Measurements from ENCODE around the gene PDE4D. TPM values are rescaled to one million over a fixed set of nuclear protein-coding genes. Genes with fewer than 3 reads are reported as not detected.

Gene PDE4D
- total RNA-seq, 1 donor from 2014 or later = 7.6 TPM

DNA sequence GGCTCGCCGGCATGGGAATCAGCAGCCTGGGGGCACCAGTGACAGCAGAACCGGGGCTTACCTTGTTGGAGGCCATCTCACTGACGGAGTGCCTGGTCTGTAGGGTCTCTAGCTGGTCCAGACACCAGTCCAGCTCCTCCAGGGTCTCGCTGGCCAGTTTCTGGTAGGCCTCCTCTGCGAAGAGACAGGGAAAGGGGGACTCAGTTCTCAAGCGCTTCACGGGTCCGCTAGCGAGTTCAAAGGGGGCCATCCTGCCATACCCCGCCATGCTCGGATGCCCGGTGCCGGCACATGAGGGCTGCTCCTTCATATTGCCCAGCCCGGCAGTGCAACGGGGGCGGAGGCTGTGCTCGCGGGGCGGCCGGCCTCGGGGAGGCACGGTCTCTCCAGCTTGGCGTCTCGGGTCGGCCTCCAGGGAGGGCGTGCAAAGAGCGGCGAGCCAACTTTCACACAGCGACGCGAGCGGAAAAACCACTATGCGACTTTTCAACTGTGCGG is 854.7 kb downstream of the PDE4D start:
- H3K27ac Mint-ChIP-seq = no peak overlapping the region
- H3K4me1 Mint-ChIP-seq (ENCODE audit: low read depth) = peaks cover 15% of the 10 kb centered on the region
- TF ChIP-seq CTCF (IDR thresholded peaks at IDR 0.05; ENCODE audit: unreplicated experiment) = no peak

DNA sequence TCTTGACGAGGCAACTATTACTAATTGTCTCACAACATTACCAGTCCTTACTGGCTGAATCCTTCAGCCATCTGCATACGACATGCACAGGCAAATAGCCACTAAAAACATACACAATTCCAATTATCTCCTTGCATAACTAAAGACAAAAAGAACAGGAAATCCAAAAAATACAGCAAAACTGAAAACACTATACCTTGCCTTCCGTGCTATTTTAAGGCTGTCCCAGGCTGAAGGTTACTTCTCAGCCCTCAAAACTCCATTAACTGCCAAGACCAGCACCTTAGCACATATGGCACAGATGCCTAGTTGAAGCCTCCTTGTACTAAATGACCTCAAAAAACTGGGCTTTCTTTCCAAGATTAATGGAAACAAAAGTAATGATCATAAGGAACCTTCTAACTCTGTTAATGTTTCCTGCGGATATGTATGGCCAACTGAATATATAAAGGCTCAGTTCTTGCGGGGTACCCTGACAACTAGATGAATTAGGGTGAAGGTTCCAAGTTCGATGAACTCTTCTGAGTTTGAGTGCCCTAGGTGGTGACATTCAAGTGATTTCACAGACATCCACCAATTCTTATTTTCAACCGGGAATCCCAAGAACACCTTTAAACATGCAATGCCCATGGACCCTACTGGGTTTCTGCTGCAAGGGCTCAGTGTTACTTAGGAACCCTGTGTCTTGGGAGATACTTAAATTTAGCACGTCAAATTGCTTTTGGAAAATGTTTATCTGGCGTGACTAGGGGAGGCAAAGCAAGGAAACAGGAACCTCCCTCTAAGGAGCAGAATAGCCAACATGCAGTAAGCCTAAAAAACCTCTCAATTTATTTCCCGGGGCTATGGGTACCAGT is 855.4 kb downstream of the PDE4D start:
- H3K27me3 Mint-ChIP-seq = peaks cover 29% of the 10 kb centered on the region
- TF ChIP-seq CTCF (IDR thresholded peaks at IDR 0.05; ENCODE audit: unreplicated experiment) = no peak
- peak overlapping the region; percentile 89 for H3K4me3 Mint-ChIP-seq (ENCODE audit: low read depth)
- peaks cover 15% of the 10 kb centered on the region for H3K4me1 Mint-ChIP-seq (ENCODE audit: low read depth)
- H3K9me3 Mint-ChIP-seq (ENCODE audit: low read depth) = no peaks in the 10 kb centered on the region
- no peaks in the 10 kb centered on the region for H3K36me3 Mint-ChIP-seq (ENCODE audit: insufficient read depth)
- no peak for DNase-seq (ENCODE audit: low spot score, unreplicated experiment)
- no peak overlapping the region for H3K27ac Mint-ChIP-seq

More for the DNA sequence above, 854.7 kb downstream of the PDE4D start:
- no peak for DNase-seq (ENCODE audit: low spot score, unreplicated experiment)
- peaks cover 29% of the 10 kb centered on the region for H3K27me3 Mint-ChIP-seq
- H3K9me3 Mint-ChIP-seq (ENCODE audit: low read depth) = no peaks in the 10 kb centered on the region
- H3K4me3 Mint-ChIP-seq (ENCODE audit: low read depth) = peak overlapping the region; percentile 89
- no peaks in the 10 kb centered on the region for H3K36me3 Mint-ChIP-seq (ENCODE audit: insufficient read depth)

DNA sequence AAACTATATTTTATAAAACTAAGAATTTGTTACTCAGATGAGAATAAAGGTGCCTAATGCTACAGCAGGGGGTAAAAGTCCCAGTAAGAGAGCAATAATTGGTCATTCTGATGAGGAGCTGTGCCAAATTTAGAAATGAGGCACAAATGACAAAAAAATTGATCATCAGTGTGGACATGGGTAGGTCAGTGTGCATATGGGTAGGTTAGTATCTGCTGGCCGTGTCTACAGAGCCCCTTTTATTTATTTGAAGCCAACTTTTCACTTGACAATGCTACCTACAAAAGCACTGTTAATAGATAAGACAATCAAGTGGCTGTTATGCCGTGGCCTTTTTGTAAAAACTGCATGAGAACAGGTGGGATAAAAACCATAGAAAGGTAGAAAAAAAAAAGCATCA is 856.1 kb downstream of the PDE4D start:
- Mint-ChIP-seq H3K27me3 (peaks cover 27% of the 10 kb centered on the region), H3K4me1 (ENCODE audit: low read depth) (peaks cover 15% of the 10 kb centered on the region), H3K4me3 (ENCODE audit: low read depth) (no peak overlapping the region), H3K27ac (no peak overlapping the region), H3K9me3 (ENCODE audit: low read depth) (no peaks in the 10 kb centered on the region), H3K36me3 (ENCODE audit: insufficient read depth) (no peaks in the 10 kb centered on the region)
- no peak for TF ChIP-seq CTCF (IDR thresholded peaks at IDR 0.05; ENCODE audit: unreplicated experiment)
- DNase-seq (ENCODE audit: low spot score, unreplicated experiment) = no peak

DNA sequence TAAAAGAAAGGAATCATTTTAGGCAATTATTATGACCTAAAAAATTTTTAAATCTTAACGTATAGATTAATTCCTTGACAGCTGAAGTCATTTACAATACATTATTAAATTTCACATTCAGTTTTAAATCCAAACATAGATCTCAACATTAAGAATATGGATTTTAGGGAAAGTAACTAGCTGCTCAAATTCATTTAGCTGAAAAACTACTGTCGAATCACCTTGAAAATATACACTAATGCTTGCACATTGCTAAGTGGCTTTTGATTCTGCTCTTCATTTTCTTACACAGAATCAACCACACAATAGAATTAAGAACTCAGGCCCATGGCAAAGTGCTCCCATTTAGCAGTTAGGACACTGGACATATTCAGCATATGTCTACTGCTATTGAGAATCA is 856.5 kb downstream of the PDE4D start:
- no peak for TF ChIP-seq CTCF (IDR thresholded peaks at IDR 0.05; ENCODE audit: unreplicated experiment)
- H3K27me3 Mint-ChIP-seq = peaks cover 24% of the 10 kb centered on the region
- no peak for DNase-seq (ENCODE audit: low spot score, unreplicated experiment)
- H3K4me1 Mint-ChIP-seq (ENCODE audit: low read depth) = peaks cover 15% of the 10 kb centered on the region
- no peak overlapping the region for H3K4me3 Mint-ChIP-seq (ENCODE audit: low read depth)
- no peaks in the 10 kb centered on the region for H3K36me3 Mint-ChIP-seq (ENCODE audit: insufficient read depth)
- H3K27ac Mint-ChIP-seq = no peak overlapping the region
- H3K9me3 Mint-ChIP-seq (ENCODE audit: low read depth) = no peaks in the 10 kb centered on the region

DNA sequence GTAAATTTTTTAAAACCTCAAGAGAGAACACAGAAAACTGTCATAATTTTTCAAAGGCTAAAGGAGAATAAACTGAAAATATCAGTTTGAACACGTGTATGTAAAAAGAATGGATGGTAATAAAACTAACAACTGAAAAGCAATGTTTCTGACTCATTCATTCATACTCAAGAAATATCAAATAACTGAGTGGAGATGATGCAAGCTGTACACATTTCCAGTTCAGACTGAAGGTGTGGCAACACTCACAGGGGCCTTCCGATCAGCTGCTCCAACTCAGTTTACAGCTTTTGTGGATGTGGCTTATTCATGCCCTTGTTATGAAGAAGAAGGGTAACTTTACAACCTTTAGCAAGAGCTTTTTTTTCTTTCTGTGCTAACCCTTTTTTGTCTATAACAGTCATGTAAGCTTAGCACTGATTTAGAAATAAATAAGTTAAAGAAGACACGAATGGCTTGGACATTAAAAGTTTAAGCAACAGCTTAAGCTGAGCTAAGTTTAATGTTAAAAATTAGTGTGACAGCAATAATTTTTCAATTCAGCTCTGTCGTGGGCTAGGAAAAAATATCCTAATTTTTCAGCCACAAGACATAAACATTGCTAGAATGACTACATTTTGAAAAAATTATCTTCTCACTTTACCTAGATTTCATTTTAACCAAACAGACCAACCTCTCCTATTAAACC is 857.1 kb downstream of the PDE4D start:
- H3K27ac Mint-ChIP-seq = no peak overlapping the region
- no peak overlapping the region for H3K4me3 Mint-ChIP-seq (ENCODE audit: low read depth)
- peaks cover 21% of the 10 kb centered on the region for H3K27me3 Mint-ChIP-seq
- TF ChIP-seq CTCF (IDR thresholded peaks at IDR 0.05; ENCODE audit: unreplicated experiment) = no peak
- no peaks in the 10 kb centered on the region for H3K9me3 Mint-ChIP-seq (ENCODE audit: low read depth)
- DNase-seq (ENCODE audit: low spot score, unreplicated experiment) = no peak
- H3K36me3 Mint-ChIP-seq (ENCODE audit: insufficient read depth) = no peaks in the 10 kb centered on the region
- peaks cover 13% of the 10 kb centered on the region for H3K4me1 Mint-ChIP-seq (ENCODE audit: low read depth)

Data from progenitor cell of endocrine pancreas (in vitro differentiated cells).